Tibial nerve (tissue), 4 donors: Measurements from ENCODE around the gene YIPF7.

Source experiments
- EP300 ChIP-seq, 2 donors: sonication (generic); formaldehyde crosslinking; IDR thresholded peaks; one replicate each; pipeline ENCODE4 v1.6.1; 2017; ENCODE audit warnings: antibody characterized with exemption in 2 of 2, mild to moderate bottlenecking in 1 of 2
- POLR2A ChIP-seq, 2 donors: fragments of 450-650 bp; IDR thresholded peaks; one replicate each; pipeline ENCODE4 v1.6.1; 2017; ENCODE audit warnings: antibody characterized with exemption in 2 of 2, mild to moderate bottlenecking in 2 of 2, moderate library complexity in 2 of 2
- TF ChIP-seq, protein P1 (sequence below), 5 experiments: fragments of 200-600 bp in 3 of 5; fragments of 450-650 bp in 2 of 5; sonication (generic) in 3 of 5; IDR thresholded peaks; one replicate each; pipeline ENCODE4 v1.5.1; 2016 to 2019; ENCODE audit warnings: antibody characterized with exemption in 5 of 5, mild to moderate bottlenecking in 3 of 5, moderate library complexity in 2 of 5

DNA sequence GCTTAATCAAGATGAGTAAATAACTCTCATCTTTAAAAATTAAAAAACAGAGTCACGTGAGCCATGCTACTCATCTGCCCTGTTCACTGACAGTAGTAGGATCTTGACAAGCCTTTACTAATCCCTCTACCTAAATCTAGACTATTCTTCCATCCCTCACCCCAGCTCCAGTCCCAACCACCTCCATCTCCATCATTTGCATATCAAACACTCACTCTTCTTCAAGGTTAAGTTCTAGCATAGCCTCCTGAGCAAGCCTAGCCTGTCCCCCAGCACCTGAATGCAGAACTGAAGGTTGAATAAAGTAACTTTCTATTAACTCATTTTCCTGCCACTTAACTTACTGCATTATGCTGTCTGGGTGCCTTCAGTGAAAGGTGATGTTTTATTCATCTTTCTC, 72.5 kb downstream of the YIPF7 start:
- TF ChIP-seq, protein P1, sequence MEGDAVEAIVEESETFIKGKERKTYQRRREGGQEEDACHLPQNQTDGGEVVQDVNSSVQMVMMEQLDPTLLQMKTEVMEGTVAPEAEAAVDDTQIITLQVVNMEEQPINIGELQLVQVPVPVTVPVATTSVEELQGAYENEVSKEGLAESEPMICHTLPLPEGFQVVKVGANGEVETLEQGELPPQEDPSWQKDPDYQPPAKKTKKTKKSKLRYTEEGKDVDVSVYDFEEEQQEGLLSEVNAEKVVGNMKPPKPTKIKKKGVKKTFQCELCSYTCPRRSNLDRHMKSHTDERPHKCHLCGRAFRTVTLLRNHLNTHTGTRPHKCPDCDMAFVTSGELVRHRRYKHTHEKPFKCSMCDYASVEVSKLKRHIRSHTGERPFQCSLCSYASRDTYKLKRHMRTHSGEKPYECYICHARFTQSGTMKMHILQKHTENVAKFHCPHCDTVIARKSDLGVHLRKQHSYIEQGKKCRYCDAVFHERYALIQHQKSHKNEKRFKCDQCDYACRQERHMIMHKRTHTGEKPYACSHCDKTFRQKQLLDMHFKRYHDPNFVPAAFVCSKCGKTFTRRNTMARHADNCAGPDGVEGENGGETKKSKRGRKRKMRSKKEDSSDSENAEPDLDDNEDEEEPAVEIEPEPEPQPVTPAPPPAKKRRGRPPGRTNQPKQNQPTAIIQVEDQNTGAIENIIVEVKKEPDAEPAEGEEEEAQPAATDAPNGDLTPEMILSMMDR (IDR thresholded peaks at IDR 0.05) = no peak
- TF ChIP-seq POLR2A (IDR thresholded peaks at IDR 0.05) (no peak), EP300 (IDR thresholded peaks at IDR 0.05) (no peak)
